Measurements from ENCODE around the gene HARS1. TPM values are rescaled to one million over a fixed set of nuclear protein-coding genes. Genes with fewer than 3 reads are reported as not detected.
"Not testable (repeated sequence)": the region's sequence is repeated elsewhere in the genome, so short reads cannot be mapped to it uniquely, and the experiment has no call there.

The HARS1 gene
- total RNA-seq, 3 donors from 2014 or later: 43.2 to 53.7 (median 53.1) TPM

DNA sequence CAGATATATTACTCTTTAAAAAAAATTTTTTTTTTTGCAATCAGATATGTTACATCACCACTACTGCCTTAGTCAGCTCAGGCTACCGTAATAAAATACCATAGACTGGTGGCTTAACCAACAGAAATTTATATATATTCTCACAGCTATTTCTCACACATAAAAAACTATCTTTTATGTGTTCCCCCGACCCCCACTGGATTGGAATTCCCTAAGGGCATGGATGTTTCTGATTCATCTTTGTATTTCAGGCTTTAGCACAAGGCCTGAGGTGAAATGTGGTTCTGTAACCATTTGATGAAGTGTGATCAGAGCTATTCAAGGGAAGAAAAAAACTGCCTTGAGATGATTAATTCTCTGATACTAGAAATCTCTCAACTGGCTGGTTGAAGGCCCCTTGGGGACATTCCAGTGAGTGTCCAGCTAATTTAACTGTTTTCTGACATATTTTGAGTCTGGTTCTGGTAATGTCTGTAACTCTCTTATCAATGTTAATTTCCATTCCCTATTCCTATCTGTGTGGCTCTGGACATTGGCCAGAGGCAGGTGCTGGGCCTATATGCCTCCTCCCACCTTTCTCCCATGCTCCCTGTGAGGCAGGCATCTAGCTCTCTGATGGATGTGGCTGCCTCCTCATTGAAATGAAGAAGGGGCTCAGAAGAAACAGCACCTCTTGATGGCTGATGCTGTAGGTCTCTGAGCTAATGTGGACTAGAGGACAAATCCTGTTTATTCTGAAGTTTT lies 60.7 kb downstream of the HARS1 start:
- Histone ChIP-seq H3K27me3 (no peaks in the 10 kb centered on the region), H3K36me3 (no peaks in the 10 kb centered on the region), H3K4me1 (peaks cover 0 to 6% of the 10 kb centered on the region in 2 donors), H3K4me3 (peak overlapping the region; percentile 24 to 62 (median 53)), H3K27ac (peak overlapping the region; percentile 21 to 84), H3K9me3 (no peaks in the 10 kb centered on the region)
- DNase-seq (ENCODE audit: low spot score in 2 of 2): no peak
- intact Hi-C loops (cut with DNase I; ENCODE audit: low total_unique reads): no loop called here
- TF ChIP-seq POLR2AphosphoS5 (IDR thresholded peaks at IDR 0.05) (no peak), CTCF (IDR thresholded peaks at IDR 0.05) (no peak), POLR2A (IDR thresholded peaks at IDR 0.05) (no peak)

DNA sequence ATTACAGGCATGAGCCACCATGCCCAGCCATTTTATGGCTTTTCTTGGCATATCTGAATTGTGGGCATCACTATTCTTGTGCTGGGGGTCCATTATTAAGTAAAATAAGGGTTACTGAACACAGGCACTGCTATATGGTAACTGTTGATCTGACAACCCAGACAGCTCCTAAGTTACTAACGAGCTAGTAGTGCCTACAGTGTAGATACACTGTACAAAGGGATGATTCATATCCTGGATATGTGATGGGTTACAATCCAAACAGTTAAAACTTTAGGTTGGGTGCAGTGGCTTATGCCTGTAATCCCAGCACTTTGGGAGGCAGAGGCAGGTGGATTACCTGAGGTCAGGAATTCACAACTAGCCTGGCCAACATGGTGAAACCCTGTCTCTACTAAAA lies 62.5 kb downstream of the HARS1 start:
- no peak for TF ChIP-seq POLR2AphosphoS5 (IDR thresholded peaks at IDR 0.05)
- no peak for TF ChIP-seq CTCF (IDR thresholded peaks at IDR 0.05)
- no peak for TF ChIP-seq POLR2A (IDR thresholded peaks at IDR 0.05)
- intact Hi-C loops (cut with DNase I; ENCODE audit: low total_unique reads): no loop called here

DNA sequence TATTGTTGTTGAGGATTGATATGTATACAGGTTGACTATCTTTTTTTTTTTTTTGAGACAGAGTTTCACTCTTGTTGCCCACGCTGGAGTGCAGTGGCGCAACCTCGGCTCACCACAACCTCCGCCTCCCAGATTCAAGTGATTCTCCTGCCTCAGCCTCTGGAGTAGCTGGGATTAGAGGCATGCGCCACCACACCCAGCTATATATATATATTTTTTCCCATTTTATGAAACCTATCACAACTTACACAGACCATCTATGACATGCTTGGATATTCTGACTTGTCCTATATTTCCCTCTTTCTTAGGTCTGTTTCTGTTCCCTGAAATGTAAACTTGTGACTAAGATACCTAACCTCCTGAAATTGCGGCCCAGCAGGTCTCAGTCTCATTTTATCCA lies 63.2 kb downstream of the HARS1 start:
- H3K27me3 ChIP-seq: no peaks in the 10 kb centered on the region
- no peak for TF ChIP-seq CTCF (IDR thresholded peaks at IDR 0.05)
- no peak for TF ChIP-seq POLR2A (IDR thresholded peaks at IDR 0.05)
- TF ChIP-seq POLR2AphosphoS5 (IDR thresholded peaks at IDR 0.05): no peak
- H3K36me3 ChIP-seq: no peaks in the 10 kb centered on the region
- no peak for DNase-seq (ENCODE audit: low spot score in 2 of 2)
- H3K4me1 ChIP-seq: peaks cover 0 to 2% of the 10 kb centered on the region in 2 donors
- intact Hi-C loops (cut with DNase I; ENCODE audit: low total_unique reads): no loop called here
- H3K4me3 ChIP-seq: no peak overlapping the region
- no peak overlapping the region for H3K27ac ChIP-seq
- H3K9me3 ChIP-seq: no peaks in the 10 kb centered on the region

More for the DNA sequence above, 62.5 kb downstream of the HARS1 start:
- Histone ChIP-seq H3K4me3 (no peak overlapping the region), H3K4me1 (peaks cover 0 to 6% of the 10 kb centered on the region in 2 donors), H3K27me3 (no peaks in the 10 kb centered on the region), H3K36me3 (no peaks in the 10 kb centered on the region), H3K27ac (no peak overlapping the region), H3K9me3 (no peaks in the 10 kb centered on the region)
- DNase-seq (ENCODE audit: low spot score in 2 of 2): no peak

DNA sequence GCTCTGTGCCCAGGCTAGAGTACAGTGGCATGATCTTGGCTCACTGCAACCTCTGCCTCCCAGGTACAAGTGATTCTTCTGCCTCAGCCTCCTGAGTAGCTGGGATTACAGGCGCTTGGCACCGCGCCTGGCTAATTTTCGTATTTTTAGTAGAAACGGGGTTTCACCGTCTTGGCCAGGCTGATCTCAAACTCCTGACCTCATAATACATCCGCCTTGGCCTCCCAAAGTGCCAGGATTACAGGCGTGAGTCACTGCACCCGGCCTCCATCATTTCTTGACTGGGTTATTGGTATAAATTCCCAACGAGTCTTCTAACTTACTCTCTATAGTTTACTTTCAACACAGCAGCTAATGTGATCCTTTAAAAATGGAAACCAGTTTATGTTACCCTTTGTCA lies 66.3 kb downstream of the HARS1 start:
- H3K9me3 ChIP-seq; H3K36me3 ChIP-seq; H3K27ac ChIP-seq; H3K27me3 ChIP-seq; H3K4me3 ChIP-seq; H3K4me1 ChIP-seq; intact Hi-C loops (cut with DNase I; ENCODE audit: low total_unique reads); DNase-seq (ENCODE audit: low spot score in 2 of 2): not testable (repeated sequence)

Other genes starting within 250 kb of the HARS1 start
- 10 to 100 TPM; 18.0 to 38.1 (median 24.9) TPM for gene EIF4EBP3, start 143.7 kb downstream of the HARS1 start, total RNA-seq
- gene SRA1, start 133.9 kb downstream of the HARS1 start, total RNA-seq: 10 to 100 TPM; 13.6 to 28.4 (median 24.9) TPM
- 10 to 100 TPM; 22.2 to 39.8 (median 35.7) TPM for gene APBB3, start 126.8 kb downstream of the HARS1 start, total RNA-seq
- gene SLC35A4, start 126.5 kb downstream of the HARS1 start, total RNA-seq: 10 to 100 TPM; 20.3 to 30.4 (median 27.0) TPM
- 100 to 1,000 TPM in 1 of 3 donors, 10 to 100 TPM in 2; 46.9 to 119 (median 65.7) TPM for gene CD14, start 58.2 kb downstream of the HARS1 start, total RNA-seq
- 10 to 100 TPM; 23.0 to 45.4 (median 34.1) TPM for gene TMCO6, start 51.9 kb downstream of the HARS1 start, total RNA-seq
- gene NDUFA2, start 43.7 kb downstream of the HARS1 start, total RNA-seq: 10 to 100 TPM; 60.0 to 68.2 (median 67.8) TPM
- gene IK, start 43.5 kb downstream of the HARS1 start, total RNA-seq: 100 to 1,000 TPM; 113 to 146 (median 138) TPM
- gene WDR55, start 26.5 kb downstream of the HARS1 start, total RNA-seq: 10 to 100 TPM; 20.0 to 25.6 (median 25.3) TPM
- 1 to 10 TPM in 2 of 3 donors, under 1 TPM in 1; 0.88 to 2.6 (median 1.4) TPM for gene DND1, start 17.8 kb downstream of the HARS1 start, total RNA-seq
- gene HARS2, start 85 bp upstream of the HARS1 start, total RNA-seq: 10 to 100 TPM; 21.1 to 39.4 (median 32.4) TPM
- gene ZMAT2, start 9.1 kb upstream of the HARS1 start, total RNA-seq: 10 to 100 TPM; 45.2 to 55.0 (median 52.2) TPM
- gene PCDHA1, start 94.8 kb upstream of the HARS1 start, total RNA-seq: not detected
- gene PCDHA2, start 103.5 kb upstream of the HARS1 start, total RNA-seq: under 1 TPM in 2 of 3 donors, not detected in 1; 0.33 to 0.59 TPM
- 1 to 10 TPM in 1 of 3 donors, under 1 TPM in 2; 0.96 to 2.8 (median 0.98) TPM for gene PCDHA3, start 109.7 kb upstream of the HARS1 start, total RNA-seq
- gene PCDHA4, start 115.7 kb upstream of the HARS1 start, total RNA-seq: 1 to 10 TPM in 2 of 3 donors, under 1 TPM in 1; 0.64 to 5.4 (median 2.6) TPM
- 1 to 10 TPM in 1 of 3 donors, under 1 TPM in 2; 0.16 to 1.2 (median 0.66) TPM for gene PCDHA5, start 130.2 kb upstream of the HARS1 start, total RNA-seq
- gene PCDHA6, start 136.6 kb upstream of the HARS1 start, total RNA-seq: 1 to 10 TPM in 2 of 3 donors, under 1 TPM in 1; 0.96 to 4.2 (median 2.6) TPM
- 1 to 10 TPM; 1.3 TPM for gene PCDHA7, start 142.9 kb upstream of the HARS1 start, total RNA-seq
- under 1 TPM; 0.32 to 0.98 (median 0.88) TPM for gene PCDHA8, start 149.8 kb upstream of the HARS1 start, total RNA-seq
- gene PCDHA9, start 157.0 kb upstream of the HARS1 start, total RNA-seq: 1 to 10 TPM in 1 of 3 donors, under 1 TPM in 2; 0.16 to 1.5 (median 0.66) TPM
- 1 to 10 TPM in 2 of 3 donors, under 1 TPM in 1; 0.64 to 6.4 (median 4.9) TPM for gene PCDHA10, start 164.5 kb upstream of the HARS1 start, total RNA-seq
- gene PCDHA11, start 177.6 kb upstream of the HARS1 start, total RNA-seq: 1 to 10 TPM in 2 of 3 donors, under 1 TPM in 1; 0.48 to 4.3 (median 3.4) TPM
- gene PCDHA12, start 183.9 kb upstream of the HARS1 start, total RNA-seq: 1 to 10 TPM in 2 of 3 donors, under 1 TPM in 1; 0.48 to 6.9 (median 5.0) TPM
- 1 to 10 TPM; 1.3 to 3.5 (median 1.6) TPM for gene PCDHA13, start 190.8 kb upstream of the HARS1 start, total RNA-seq
- gene PCDHAC1, start 234.9 kb upstream of the HARS1 start, total RNA-seq: 1 to 10 TPM in 2 of 3 donors, under 1 TPM in 1; 0.80 to 2.5 (median 2.3) TPM

All from breast epithelium (tissue), 4 donors.